Stimulated activated CD8-positive, alpha-beta memory T cell treated with anti-CD3 and anti-CD28 coated beads, Interleukin-7, amount 100 ng/mL, for 1 hour (primary cell): ENCODE data around the gene TMEM63C.
"Not testable (repeated sequence)": the region's sequence is repeated elsewhere in the genome, so short reads cannot be mapped to it uniquely, and the experiment has no call there.

ENCODE experiments used
- DNase-seq, 2 donors: peaks; one replicate each; pipeline ENCODE4 v3.0.0-alpha.2; 2020; ENCODE audit warnings: low read depth in 2 of 2

TMEM63C gene

DNA sequence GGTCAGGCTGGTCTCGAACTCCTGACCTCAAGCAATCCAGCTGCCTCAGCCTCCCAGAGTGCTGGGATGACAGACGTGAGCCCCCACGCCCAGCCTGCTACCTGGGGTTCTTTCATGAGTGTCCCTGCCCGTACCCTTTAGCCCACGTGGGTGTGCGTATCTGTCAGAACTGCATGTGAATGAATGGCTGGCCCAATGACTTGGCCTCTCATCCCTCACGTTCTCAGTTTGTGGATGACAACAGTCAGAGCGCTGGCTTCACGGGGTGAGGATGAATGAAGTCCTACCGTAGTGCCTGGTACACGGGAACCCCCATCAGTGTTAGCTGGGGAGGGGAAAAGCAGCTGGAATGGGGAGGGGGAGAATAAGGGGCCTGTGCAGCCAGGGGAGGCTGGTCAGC, 23.9 kb upstream of the TMEM63C start:
- DNase-seq, result no peak

DNA sequence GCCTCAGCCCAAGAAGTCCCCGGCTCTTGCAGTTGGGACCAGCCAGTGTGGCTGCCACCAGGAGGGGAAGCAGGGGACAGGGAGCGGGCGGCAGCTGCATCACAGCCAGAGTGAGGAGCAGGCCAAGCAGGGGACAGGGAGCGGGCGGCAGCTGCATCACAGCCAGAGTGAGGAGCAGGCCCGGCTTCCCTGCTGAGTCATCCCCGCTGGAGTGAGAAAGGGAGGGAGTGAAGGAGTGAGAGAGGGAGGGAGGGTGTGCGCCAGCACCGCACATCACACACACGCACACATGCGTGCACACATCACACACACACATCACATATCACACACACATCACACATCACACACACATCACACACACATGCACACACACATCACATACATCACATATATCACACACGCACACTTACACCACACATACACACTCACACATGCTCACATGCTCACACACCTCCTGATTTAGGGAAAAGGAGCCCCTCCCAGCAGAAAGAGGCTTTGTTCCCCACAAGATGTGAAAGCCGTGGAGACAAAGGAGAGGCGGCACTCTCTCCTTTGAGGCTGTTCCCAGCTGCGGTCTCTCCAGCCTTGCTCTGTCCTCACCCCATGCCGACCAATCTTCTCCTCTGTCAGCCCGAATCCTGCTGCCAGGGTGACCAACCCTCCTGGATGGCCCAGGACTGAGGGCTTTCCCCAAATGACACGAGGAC, 23.3 kb upstream of the TMEM63C start:
- no peak for DNase-seq

DNA sequence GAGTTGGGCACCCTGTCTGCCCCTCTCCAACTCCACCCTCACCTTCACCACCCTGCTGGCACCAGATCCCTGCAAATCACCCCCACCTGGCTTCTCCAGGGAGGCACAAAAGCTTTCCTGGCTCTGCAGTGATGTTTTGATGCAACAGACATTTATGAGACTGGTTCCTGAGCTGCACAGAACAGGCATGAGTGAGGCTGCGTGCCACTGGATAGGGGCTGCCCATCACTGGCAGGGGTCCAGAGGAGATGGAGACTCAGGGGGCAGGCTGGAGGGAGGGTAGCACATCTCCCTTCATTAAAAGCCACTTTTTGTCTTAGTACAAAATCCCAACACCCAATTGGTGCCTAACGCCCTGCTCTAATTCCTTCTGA, 22.7 kb upstream of the TMEM63C start:
- DNase-seq, result no peak

DNA sequence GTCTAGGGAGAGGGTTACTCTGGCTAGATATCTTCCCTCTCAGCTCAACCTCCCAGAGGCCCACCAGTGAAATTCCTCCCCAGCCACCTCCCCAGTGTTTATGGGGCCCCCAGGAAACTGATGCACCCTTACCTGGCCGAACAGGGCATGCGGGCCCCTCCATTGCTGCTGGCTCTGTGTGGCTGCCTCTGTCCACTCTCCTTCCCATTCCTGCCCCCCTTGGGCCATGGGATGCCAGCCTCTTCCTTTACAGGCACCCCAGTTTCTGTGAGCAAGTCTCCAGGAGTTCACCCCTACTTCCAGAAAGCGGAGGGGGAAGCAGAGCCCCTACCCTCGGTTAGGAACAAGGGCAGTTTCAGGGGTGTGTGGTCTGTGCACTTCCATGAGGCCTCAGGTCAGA, 20.6 kb upstream of the TMEM63C start:
- DNase-seq, result no peak

DNA sequence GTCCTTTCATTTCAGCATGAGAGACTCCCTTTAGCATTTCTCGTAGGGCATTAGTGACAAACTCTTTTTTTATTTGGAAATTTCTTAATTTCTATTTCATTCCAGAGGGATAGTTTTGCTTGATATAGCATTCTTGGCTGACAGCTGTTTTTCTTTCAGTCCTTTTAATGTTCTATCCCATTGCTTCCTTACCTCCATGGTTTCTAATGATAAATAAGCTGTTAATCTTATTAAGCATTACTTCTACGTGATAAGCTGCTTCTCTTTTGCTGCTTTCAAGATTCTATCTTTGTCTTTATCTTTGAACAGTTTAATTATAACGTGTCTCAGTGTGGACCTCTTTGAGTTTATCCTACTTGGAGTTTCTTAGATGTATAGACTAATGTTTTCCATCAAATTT, 11.6 kb upstream of the TMEM63C start:
- DNase-seq, result no peak

DNA sequence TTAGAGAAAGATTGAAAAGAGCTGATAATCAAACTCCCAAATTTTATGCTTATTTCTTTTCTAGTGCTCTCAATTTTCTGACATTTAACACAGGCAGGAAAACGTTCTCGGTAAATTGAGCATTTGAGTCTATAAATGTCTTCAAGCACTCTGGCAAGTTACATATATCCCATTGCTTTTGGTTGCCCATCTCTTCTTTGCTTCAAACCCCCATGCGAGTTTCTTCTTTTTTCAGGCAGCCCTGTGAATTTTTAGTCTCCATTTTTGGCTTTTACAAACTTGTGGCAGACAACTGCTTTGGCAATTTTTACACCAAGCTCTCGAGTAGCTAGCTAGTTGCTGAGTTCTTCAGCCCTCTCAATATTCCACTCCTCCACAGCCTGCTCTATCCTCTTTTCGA, 8.7 kb upstream of the TMEM63C start:
- no peak for DNase-seq

DNA sequence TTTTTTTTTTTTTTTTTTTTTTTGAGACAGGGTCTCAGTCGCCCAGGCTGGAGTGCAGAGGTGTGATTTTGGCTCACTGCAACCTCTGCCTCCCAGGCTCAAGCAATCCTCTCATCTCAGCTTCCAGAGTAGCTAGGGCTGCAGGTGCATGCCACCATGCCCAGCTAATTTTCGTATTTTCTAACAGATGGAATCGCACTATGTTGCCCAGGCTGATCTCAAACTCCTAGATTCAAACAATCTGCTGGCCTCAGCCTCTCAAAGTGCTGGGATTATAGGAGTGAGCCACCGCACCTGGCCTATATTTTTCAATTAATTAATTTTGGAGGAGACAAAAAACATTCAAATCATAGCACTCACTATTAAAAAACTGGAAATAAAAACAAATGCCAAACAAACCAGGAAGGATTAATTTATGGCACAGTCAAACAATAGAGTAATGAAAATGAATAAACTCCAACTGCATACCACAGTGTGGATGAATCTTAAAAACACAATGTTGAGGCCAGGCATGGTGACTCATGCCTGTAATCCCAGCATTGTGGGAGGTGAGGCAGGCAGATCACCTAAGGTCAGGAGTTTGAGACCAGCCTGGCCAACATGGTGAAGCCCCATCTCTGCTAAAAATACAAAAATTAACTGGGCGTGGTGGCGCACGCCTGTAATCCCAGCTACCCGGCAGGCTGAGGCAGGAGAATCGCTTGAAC, 7.5 kb upstream of the TMEM63C start:
- DNase-seq, result not testable (repeated sequence)

DNA sequence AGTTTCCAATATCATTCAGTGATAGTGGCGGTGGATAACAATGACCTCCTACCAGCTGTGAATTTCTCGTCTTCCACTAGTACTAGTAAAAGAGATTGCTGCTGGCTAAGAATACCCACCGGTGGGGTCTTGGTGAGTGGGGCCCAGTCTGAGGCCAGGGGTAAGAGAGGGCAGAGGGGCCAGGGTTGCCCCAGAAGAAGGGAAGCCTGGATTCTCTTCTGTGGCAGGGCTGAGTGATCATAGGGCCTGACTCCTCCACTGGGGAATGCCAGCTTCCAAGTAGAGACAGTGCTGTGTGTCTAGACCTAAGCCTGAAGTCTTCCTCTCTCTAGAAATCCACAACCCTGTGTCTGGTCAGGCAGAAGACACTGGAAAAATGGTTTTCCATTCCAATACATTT, 5.8 kb upstream of the TMEM63C start:
- DNase-seq, result no peak

DNA sequence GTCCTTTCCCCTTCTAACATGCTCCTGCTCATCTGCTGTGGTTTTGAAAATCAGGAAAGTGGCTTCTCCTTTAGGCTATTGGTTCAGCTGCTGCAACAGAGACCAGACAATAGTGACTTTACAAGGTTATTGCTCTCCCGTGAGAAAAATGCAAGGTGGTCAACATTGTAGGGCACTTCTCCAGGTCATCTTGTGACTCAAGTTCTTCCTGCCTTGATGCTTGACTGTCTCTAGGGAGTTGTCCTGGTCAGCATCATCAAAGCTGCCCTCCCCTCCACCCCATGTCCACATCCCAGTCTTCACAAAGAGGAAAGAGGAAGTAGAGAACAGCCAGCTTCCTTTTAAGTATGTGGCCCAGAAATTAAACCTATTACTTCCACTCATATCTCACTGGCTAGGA, 3.9 kb upstream of the TMEM63C start:
- DNase-seq, result no peak

DNA sequence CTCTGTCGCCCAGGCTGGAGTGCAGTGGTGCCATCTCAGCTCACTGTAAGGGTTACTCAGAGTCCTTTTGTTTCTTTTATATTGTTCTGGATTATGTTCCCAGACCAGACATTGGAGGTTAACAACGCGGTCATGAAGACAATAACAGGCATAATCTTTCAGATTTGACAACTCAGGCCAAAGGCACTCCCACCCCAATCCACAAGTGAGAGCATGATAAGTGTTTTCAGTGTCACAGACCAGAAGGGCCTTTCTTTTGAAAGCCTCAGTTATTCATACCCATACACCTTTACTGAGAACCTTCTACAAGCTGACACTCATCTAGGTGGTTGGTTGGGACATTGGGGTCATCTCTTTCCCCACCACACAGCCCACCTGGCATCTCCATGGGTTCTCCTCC, 2.9 kb upstream of the TMEM63C start:
- DNase-seq, result no peak

DNA sequence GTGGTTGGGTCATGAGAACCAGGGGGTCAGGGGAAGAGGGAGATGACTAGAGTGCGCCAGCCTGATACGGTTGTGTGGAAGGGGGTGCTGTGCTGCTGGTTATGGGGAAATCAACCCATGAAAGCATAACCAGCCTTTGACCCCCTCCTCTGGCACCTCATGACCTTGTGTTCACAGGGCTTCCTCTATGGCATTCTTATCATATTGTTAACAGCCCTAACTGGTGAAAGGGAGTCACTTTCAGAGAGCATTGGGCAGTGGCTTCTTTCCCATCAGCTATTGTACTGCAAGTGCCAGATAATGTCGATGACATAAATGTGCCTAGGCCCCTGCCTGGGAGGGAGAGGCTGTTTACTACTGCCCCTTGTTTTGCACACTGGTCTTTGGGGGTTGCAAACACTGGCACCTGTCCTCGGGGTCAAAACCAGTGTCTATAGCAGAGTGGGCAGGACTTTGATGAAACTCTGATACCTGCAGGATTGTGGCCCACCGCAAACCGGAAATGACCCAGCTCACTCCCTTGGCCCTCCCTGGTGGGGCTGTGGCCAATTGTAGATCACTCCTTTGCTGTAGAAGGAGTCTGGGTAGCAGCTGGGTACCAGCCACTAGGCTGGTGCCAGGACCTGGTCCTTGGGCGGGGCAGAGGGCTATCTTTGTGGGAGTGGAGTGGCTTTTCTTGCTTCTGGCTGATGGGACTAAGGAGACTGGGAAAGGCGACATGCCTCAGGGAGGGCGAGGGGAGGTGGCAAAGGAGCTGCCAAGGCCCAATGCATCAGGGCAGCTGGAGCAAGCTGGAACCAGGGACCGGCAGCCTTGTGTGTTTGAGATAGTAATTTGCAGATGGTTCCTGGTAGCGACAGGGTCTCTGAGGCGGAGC, 634 bp upstream of the TMEM63C start:
- no peak for DNase-seq

DNA sequence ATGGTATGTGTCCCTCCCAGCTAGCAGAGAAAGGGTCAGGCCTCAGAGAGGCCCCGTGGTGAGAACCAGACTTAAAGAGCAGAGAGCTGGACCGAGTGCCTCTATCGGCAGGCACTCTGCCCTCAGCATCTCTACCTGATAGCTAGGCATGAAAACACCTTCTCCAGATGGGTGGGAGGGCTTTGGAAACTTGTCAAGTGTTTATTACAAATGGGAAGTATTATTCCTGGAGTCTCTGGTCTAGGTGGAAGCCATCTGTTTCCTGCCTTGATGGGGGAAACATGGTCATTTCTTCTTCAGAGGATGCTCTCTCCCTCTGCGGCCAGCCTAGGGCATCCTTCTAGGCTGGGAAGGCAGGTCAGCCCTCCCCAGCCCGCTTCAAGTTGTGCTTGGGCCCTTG, 2.3 kb downstream of the TMEM63C start:
- no peak for DNase-seq

DNA sequence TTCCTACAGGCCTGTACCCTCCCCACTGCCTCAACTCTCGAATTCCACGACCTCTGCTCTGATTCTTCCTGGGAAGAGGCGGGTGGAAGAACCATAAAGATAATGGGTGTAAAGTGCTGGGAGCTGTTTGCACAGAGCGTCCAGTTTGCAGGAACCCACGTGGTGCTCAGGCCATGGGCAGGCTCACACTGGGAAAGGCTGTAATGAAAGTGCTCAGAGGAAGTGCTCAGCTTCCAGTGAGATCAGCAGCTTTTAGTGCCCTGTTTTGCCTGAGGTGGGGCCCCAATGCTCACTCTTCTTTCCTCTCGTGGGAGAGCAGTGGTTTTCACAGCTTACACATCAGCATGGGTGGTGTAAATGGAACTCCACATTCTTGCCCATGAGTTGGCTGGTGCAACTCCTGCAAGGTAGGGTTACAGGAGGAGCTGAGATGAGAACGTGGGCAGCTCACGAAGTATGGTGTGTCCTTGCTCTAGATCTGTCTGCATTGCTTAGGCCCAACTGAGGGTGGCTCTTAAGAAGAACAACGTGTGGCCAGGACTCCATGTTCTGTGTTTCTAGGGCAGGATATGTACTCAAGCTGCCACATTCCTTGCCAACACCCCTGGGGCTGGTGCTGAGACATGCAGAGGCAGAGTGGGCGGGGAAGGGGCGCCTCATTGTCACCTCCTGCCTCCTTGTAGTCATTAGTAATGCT, 2.9 kb downstream of the TMEM63C start:
- DNase-seq, result no peak

DNA sequence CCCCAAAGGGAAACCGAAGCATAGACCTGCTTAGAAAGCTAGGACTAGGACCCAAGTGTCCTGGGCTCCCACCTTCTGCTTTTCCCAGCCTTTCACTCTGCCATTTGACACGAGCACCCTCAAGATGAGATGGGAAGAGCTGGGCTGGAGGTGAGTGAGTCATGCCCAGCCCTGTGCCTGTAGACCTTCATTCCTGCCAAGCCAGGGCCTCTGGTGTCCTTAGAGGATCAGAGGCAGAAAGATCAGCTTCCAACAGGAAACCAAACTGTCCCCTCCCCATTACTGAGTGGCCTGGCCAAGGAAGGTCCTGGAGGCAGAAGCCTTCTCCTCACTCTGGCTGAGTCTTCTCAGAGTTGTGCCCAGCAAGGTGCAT, 3.5 kb downstream of the TMEM63C start:
- no peak for DNase-seq

DNA sequence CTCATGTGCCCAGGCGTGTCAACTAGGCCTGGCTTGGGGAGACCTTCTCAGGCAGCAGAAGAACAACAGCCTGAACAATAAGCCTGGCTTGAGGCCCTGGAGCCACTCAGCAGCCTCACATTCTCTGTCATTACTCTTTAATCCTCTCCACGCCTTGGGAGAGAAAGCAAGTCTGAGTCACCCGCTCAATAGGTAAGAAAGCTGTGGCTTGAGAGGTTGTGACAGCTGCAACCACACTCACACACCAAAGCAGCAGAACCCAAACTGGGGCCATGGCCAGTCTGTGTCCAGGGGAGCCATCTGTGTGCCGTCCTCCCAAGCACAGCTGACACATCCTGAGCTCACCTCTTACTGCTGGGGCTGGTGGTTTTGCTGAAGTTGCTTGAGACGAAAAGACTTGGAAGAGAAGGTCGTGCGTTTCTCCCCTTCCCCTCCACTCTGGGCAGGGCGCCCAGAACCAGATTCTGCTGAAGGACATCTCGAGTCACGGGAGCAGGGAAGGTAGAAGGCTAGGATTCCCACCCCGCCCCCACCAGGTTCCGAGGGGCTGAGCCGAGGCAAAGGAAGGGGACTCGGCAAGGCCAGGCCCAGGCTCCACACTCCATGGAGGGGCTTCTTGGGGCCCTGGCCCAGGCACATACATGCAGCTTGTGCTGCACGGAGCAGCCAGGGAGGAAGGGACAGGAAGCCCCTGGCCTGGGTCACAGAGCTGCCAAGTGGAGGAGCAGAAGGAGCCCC, 5.5 kb downstream of the TMEM63C start:
- DNase-seq, result no peak

DNA sequence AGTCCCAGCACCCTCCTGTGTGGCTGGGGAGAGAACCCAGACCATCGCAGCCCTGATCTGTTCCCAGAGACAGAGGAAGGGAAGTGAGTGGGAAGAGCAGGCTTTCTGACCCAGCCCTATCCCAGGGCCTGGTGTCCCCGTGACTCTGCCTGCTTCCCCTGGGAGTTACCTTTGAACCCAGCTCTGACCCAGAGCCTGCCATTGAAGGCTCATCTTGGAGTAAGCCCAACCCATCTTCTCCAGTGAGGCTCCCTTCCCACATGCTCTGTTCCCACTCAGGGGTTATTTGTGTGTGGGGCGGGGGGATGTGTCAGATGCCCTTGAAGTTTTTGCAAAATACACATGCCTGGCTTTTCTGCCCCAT, 6.0 kb downstream of the TMEM63C start:
- no peak for DNase-seq

DNA sequence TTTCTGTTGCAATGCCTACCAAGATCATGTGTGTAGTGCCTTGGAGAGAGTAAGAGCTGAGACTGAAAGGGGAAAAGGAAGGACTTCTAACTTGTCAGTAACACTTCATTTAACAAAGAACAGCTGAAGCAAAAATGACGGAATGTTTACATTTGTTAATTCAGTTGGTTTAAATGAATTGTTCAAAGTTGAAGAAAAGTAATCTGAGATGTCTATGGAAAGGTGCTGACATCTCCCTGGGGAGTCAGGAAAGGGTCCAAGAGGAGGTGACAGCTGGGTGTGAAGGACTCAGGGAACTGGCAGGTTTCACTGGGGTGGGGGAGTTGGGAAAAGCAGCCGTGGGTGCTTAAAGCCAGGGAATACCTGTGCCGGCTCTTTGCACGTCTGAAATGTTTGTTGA, 7.9 kb downstream of the TMEM63C start:
- no peak for DNase-seq

DNA sequence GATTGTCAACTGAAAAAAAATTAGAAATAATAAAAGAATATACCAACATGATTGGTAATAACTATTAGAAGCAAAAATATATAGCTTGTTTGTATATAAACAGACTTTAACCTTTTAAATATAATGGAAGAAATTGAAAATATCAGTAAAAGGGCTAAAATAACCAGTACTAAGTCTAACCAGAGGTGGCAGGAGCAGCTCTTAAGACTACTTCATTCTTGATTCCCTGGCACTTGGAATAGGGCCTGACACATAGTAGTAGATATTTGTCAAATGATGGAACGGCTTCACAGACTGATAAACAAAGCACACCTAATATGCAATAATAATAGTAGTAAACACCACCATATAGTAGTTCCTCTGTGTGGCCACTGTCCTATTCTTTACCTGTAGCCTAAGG, 9.4 kb downstream of the TMEM63C start:
- DNase-seq, result no peak

DNA sequence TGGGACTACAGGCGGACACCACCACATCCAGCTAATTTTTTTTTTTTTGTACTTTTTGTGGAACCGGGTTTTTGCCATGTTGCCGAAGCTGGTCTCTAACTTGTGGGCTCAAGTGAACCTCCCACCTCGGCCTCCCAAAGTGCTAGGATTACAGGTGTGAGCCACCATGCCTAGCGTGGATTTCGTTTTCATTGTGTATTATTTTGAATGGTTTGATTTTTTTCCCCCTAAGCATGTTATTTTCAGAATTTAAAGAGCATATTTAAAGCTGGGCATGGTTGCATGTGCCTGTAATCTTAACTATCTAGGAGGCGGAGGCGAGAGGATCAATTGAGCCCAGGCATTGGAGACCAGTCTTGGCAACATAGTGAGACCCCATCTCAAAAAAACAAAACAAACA, 13.1 kb downstream of the TMEM63C start:
- no peak for DNase-seq

DNA sequence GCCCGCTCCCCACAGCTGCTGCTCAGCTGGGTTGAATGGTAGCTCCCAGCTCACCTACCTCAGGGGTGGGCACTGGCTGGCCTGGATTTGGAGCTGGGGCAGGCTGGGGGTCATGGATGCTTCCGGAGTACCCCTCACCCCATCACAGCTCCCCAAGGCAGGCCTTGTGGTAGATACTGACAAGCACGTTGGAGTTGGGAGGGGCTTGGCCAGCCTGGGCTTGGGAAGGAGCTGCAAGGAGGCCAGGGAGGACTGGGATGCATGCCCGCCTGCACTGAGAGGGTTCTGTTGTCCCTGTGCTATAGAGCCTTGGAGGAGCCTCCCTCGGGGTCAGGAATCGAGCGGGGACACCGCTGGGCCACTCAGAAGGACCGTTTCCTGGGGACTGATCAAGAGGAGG, 14.2 kb downstream of the TMEM63C start:
- DNase-seq, result no peak

DNA sequence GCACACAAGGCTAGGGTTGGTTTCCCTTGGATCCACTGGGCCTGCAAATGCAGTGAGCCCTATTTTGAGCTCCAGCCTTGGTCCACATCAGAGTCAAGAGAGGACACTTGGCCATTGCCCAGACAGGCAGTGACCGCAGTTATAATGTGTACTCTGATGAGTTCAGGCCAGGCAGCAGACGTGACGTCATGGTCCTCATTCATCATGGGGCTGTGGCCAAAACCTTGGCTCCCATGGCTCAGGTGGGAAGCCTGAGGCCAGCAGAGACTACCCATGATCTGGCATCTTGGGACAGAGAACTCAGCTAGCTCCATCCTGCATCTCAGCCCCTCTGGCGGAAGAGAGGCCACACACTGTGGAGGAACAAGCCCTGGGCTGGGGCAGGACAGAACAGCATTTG, 16.4 kb downstream of the TMEM63C start:
- no peak for DNase-seq

DNA sequence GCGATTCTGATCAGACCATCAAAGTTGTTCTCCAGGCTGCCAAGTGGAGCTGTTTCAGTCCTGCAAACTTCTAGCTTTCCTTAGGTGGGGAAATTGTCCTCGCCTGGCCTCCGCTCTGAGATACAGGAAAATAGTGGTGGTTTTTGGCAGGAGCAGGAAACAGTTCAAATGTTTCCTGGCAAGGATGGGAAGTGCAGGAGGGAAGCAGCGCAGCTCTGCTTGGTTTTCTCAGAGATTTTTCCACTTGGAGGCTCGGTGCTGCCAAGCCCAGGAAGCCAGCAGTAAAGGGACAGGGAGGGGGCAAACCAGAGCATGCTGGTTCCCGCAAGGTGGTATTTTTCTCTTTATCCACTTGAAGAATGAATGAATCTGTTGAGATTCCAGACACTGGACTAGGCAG, 17.0 kb downstream of the TMEM63C start:
- DNase-seq, result no peak
